NB4 (cell line): ENCODE measurements around the gene C3orf22.

Experiments used
- POLR2A ChIP-seq: IDR thresholded peaks from 2 replicates; pipeline ENCODE4 v1.6.1; 2011; ENCODE audit warnings: mild to moderate bottlenecking; ENCODE audit not compliant: insufficient read length; ENCODE audit errors: extremely low read depth
- TF ChIP-seq, protein P1 (sequence below): IDR thresholded peaks from one replicate; pipeline ENCODE4 v1.5.1; 2012; ENCODE audit warnings: low read depth, low read length
- TF ChIP-seq, protein P2 (sequence below): IDR thresholded peaks from 2 replicates; pipeline ENCODE4 v1.6.1; 2011; ENCODE audit warnings: low read depth, low read length

DNA sequence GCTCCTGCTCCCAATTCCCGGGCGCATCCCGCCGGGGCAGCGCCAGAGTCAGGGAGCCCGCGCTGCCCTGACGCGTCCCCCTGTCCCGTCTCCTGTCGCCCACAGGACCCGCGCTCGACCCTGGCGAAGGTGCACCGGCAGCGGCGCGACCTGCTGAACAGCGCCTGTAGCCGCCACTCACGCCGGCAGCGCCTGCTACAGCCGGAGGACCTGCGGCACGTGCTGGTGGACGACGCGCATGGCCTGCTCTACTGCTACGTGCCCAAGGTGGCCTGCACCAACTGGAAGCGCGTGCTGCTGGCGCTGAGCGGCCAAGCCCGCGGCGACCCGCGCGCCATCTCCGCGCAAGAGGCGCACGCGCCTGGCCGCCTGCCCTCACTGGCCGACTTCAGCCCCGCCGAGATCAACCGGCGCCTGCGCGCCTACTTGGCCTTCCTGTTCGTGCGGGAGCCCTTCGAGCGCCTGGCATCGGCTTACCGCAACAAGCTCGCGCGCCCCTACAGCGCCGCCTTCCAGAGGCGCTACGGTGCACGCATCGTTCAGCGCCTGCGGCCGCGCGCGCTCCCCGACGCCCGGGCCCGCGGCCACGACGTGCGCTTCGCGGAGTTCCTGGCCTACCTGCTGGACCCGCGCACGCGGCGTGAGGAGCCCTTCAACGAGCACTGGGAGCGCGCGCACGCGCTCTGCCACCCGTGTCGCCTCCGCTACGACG is 16.9 kb downstream of the C3orf22 start:
- TF ChIP-seq POLR2A = no peak
- TF ChIP-seq, protein P1, sequence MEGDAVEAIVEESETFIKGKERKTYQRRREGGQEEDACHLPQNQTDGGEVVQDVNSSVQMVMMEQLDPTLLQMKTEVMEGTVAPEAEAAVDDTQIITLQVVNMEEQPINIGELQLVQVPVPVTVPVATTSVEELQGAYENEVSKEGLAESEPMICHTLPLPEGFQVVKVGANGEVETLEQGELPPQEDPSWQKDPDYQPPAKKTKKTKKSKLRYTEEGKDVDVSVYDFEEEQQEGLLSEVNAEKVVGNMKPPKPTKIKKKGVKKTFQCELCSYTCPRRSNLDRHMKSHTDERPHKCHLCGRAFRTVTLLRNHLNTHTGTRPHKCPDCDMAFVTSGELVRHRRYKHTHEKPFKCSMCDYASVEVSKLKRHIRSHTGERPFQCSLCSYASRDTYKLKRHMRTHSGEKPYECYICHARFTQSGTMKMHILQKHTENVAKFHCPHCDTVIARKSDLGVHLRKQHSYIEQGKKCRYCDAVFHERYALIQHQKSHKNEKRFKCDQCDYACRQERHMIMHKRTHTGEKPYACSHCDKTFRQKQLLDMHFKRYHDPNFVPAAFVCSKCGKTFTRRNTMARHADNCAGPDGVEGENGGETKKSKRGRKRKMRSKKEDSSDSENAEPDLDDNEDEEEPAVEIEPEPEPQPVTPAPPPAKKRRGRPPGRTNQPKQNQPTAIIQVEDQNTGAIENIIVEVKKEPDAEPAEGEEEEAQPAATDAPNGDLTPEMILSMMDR = no peak
- TF ChIP-seq, protein P2, sequence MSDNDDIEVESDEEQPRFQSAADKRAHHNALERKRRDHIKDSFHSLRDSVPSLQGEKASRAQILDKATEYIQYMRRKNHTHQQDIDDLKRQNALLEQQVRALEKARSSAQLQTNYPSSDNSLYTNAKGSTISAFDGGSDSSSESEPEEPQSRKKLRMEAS = no peak
